ENCODE results near the gene RASGEF1C. TPM values are rescaled to one million over a fixed set of nuclear protein-coding genes. Genes with fewer than 3 reads are reported as not detected.

The RASGEF1C gene
- 4.8 TPM for total RNA-seq

DNA sequence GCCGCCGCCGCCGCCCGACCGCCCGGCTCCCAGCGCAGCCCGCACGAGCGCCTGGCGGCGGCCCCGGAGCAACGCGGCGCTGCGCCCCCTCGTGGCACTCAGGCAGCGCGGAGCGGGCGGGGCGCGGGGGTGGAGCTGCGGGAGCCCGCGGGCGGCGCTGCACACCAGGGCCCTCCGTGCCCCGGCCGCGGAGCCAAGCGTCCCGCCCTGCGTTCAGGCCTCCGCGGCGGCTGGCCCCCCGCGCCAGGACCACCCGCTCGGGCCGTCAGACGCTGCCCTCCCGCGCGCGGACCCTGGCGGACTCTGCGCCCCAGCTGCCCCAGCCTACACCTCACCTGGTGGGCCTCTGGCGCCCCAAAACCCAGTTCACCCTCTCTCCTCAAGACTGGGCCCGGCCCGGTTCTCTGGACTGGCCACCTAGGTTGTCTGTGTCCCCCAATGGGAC, at the start of gene RASGEF1C:
Gene RASGEF1C, minus strand, starts transcription at position 75 of the 445 bp plus-strand sequence. CDS start 71,159 bp downstream, outside the sequence.
- DNase-seq = peak; percentile 85

DNA sequence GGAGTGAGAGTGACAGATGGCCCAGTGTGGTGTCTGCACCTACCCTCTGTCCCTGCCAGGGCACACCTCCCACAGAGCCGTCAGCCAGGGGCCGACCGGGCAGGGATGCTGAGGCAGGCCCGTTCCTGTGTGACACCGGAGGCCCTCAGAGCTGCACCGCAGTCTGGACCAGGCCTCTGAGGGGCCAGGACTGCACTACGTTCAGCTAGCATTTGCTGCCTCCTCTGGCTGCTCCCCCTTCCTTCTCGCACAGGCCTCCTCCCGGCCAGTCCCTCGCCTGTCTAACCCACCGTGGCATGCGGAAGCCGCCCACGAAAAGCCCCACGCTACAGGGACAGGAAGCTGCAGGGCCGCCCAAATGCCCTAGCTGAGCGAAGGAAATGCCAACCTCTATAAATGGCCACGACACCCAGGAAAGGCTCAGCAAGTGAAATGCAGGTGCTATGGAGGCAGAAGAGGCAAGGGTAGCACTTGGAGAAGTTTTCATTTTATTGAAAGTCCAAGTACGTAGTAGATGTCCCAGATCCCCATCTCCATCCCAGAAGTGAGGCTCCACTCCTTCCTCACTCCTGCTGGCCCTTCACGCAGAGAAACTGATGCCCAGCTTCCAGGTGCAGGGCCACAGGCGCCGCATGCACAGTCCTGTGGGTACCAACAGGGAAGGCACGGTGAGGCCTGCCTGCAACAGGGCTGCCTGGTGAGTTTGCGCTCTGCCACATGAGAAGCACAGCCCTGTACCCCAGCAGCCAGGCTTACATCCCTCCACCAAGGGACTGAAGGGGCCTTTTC, 44.2 kb upstream of the RASGEF1C start:
- DNase-seq = no peak

DNA sequence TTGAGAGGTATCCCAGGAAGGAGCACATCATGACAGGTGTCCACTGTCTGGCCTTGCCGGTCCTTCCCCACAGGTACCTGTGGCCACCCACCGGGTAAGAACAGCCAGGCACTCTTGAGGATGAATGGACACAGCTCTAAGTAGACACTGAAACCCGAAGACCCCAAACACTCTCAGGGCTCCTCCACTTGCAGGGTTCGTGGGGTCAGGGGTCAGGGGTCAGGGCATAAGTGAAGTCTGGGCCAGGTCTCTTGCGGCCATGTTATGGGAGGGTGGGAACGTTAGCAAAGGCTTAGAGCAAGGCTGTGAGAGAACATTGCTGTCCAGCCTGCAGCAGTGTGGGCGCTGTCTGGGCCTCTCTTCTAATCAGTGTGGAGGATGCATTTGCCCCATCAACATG, 42.9 kb upstream of the RASGEF1C start:
- DNase-seq = no peak

DNA sequence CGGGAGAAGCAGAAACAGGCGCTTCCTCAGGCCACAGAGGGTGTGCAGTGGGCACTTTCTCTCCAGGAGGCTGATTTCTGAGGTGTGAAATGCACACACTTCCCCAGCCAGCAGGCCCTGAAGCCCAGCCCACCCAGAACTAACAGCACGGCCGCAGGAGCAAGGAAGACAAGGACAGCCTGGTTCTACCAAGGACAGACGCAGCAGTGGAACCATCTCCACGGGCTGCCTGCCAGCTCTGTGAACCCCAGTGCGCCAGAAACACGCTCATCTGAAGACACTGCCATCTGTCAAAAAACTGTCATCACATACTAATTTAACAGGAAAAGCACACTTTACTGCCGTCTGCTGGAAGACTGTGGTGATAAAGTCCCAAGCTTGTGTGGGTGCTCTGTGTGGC, 42.1 kb upstream of the RASGEF1C start:
- no peak for DNase-seq

DNA sequence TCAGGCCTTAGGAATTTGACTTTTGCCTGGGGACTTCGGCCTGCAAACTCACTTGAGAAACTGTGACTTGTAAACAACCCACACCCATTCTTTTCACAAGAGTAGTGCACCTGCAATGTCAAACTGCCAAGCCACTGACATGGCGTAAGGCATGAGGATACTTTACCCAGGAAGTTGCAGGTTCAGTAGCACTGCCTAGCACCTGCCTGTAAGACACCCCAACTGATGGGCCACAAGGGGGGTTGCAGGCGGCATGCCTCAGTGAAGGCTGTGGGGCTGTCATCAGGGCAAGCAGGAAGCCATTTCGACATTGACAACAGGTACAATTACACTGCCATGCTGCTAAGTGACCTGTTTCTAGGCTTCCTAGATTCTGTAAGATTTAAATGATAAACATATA, 41.3 kb upstream of the RASGEF1C start:
- DNase-seq = no peak

DNA sequence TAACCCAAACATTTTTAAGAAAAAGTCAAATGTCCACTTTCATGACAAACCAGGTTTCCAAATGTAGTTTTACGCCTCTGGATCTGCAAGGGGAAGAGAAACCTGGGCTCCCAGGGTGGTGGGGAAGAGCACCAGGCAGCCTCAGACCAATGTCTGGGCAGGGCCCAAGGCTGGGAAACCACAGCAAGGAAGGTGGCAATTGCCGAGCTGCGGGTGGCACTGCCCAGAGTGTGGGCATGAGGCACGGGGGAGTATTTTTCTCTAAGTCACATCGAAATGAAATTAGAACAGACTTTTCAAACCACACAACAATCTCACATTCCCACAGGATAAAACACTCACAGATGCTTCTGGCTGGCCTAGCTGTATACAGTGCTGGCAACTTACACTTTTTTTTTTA, 32.6 kb upstream of the RASGEF1C start:
- no peak for DNase-seq

DNA sequence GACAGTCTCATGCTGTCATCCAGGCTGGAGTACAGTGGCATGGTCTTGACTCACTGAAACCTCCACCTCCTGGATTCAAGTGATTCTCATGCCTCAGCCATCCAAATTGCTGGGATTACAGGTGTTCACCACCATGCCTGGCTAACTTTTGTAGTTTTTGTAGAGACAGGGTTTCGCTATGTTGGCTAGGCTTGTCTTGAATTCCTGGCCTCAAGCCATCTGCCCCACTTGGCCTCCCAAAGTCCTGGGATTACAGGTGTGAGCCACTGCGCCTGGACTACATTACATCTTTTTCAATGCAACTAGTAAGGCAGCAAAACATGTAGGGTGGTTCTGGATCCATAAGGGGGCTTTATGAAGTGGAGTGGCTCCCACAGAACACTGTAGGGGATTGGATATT, 29.6 kb upstream of the RASGEF1C start:
- DNase-seq = no peak

DNA sequence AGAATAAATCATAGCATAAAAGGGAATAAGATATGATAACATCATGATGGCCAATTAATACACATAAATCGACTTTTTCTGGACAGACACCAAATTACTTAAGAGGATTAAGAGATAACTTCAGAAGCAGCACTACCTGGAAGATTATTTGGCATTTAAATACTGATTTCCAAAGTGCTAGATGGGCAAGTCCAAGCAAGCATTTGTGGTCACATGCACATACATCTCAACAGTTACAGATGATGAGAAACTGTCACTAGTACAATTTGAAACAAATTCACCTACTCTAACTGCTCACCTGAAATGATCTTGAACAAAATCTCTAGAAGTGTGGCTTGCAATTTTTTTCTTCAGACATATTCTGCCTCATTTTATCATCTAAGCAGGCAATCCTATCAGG, 26.8 kb upstream of the RASGEF1C start:
- DNase-seq = no peak

DNA sequence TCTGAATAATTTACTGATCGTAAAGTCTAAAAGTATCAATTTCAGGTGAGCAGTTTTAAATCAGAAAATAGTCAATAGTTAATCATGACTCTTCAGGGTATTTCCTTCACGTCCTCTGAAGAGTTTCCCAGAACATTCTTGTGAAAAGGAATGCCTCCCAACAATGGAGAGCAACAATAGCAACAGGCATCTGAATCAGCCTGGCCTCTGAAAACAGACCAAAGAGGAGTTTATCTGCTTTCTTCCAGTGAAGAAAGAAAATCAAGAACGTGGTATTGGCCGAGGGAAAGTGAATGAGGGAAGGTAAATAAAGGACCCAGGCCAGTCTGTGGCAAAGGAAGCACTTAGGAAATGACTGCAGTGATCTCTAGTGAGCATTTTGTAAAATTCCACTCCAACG, 26.1 kb upstream of the RASGEF1C start:
- DNase-seq = no peak

DNA sequence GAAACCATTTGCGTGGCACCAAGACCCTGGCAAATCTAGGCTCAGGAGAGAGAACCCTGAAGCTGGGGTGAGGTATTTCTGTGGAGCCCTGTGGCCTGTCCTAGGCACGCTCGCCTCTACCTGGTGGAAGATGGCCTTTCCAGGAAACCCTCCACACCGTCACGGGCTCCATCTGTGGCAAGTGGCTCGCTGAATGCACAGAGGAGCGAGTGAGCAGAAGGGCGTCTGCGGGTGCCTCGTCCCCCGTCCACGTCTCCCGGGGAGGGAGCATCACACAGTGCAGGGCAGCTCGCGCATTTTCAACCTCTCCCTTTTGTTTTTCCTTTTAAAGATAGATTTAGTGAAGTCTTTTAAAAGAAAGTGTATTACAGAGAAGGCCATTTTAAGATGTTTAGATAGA, 25.3 kb upstream of the RASGEF1C start:
- no peak for DNase-seq

DNA sequence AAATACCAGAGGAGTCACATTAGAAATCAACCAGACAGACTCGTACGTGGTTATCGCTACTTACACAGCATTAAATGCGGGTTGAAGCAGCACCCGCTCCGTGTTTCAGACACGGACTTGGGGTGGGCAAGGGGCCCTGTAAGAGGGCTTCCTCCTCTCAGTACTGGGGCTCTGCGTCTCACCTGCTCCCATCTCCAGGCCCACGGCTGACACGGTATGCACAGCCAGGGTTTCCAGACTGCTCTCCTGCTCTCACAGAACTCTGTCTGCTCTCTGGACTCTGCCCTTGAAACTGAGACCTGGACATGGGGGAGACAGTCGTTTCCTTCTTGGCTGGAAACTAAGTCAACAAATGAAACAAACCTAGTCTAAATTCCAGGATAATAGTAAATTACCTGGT, 24.7 kb upstream of the RASGEF1C start:
- DNase-seq = no peak

DNA sequence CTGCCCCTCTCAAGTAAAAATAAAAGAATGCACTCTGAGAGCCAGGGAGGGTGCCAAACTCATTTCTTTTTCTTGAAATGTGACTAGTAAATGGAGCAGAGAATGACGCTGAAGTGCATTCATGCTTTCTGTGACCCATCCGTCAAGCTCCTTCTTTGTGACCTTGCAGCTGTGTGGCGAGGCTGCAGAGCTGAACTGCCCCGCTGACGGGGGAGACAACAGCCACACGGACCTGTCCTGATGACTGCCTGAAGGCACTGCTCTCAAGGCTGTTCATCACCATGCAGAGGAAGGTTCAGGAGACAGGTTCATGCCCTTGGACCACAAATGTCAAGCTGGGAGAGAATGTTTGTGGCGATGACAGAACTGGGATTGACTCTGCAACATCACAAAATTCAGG, 21.0 kb upstream of the RASGEF1C start:
- no peak for DNase-seq

DNA sequence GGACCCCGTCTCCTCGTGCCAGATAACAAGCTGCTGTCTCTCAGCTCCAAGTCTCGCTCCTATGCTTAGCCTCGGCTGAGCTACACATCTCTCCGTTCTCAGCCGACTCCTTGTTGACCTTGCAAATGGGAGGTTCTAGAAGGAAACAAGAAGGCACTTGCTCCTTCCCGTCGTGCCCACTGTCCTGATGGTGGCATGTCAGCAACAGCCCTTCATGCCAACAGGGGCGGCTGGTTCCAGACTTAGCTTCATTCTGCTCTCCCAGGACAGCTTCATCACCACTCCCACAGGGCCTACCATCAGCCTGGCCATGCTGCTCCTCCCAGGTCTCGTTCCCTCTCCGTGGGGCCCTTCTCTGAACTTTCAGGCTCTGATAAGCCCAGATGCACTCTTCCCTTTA, 13.0 kb upstream of the RASGEF1C start:
- DNase-seq = no peak

DNA sequence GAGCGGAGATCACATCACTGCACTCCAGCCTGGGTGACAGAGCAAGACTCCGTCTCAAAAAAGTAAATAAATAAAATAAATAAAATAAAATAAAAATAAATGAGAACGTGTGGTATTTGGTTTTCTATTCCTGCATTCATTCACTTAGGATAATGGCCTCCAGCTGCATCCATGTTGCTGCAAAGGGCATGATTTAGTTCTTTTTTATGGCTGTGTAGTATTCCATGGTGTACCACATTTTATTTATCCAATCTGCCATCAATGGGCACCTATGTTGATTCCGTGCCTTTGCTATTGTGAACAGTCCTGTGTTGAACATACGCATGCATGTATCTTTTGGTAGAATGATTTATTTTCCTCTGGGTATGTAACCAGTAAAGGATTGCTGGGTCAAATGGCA, 8.8 kb upstream of the RASGEF1C start:
- DNase-seq = no peak

DNA sequence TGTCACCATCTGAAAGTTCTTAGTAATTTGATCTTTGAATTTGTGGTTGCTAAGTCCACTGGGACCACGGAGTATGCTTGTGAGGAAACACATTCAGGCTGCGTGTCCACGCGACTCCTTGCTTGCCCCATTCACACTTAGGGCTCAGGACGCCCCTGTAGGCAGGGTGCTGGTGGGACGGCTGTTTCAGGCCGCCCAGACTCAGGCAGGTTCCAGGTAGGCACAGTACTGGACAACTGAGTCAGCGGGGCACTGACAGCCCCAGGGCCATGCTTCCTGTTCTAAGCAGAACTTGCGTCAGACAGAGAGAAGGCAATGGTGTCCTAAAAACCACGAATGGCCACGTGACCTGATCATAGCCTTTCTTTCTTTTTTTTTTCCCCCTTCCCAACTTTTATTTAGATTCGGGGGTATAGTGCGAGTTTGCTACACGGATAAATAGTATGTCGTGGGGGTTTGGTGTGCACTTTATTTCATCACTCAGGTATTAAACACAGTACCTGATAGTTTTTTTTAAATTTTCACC, 7.7 kb upstream of the RASGEF1C start:
- DNase-seq = no peak

DNA sequence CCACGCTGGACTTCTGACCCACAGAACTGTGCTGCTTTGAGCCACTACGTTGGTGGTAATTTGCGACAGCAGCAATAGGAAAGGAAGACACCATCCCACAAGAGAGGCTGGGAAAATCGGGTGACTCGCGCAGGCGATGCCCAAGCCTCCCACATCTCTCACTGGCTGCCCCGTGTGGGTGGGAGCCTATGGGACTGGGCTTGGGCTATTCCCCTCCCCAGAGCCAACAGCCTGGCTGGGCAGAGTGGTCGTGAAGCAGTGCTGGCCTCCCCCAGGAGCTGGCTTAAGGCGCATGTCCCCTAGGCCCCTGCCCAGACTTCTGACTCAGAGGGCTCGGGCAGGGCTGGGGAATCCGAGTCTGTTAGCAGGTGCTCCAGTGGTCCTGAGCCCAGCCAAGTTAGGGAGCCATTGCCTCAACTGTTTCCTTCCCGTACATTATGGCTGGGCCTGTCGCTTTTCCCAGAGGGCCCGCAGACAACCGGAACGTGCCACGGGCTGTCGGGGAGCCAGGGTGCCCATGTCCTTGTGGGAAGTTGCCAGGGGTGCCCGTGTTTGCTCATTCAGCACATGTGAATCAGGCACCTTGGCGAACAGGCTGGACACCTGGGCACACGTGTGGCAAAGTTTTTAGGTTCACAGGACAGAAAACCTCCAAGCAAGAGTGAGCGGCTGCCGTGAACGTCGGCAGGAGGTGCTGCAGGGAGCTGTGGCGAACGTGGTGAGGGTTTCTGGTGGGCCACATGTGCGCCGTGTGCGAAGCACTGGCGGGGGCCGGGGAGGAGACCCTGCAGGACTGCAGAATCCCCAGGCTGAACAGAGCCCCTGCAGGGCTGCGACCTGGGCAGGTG, 7.0 kb upstream of the RASGEF1C start:
- no peak for DNase-seq

DNA sequence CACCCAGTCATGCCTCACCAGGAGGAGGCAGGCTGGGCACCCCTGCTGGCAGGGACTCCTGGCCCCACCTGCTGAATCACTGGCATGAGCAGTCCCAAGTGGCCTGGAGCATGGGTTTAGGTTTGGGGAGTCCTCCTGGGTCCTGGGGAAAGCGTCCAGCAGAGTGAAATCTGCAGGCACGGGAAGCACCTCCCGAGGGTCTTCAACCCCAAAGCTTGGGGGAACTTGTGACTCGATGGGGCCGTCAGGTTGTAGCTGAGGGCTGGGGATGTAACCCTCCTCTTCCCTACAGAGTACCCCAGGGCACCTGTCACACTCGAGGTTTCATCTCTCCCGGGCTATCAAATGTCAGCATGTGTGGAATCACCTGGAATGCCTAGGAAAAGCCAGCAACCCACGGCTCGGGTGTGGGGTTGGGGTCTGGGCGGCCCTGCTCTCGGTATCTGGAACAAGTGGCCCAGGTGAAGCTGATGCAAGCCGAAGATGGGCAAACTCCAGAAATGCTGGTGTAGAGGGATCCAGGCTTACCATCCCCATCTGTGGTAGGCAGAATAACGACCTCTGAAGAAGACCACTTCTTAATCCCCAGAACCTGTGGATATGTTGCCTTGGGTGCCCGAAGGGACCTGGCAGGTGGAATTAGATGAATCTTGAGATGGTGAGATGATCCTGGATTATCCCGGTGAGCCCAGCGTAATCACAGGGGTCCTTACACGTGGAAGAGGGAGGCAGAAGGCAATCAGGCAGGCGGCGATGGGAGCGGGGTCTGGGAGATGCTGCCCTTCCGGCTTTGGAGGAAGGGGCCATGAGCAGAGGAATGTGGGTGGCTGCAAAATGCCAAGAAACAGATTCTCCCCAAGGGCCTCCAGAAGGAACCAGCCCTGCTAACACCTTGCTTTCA, 6.1 kb upstream of the RASGEF1C start:
- no peak for DNase-seq

DNA sequence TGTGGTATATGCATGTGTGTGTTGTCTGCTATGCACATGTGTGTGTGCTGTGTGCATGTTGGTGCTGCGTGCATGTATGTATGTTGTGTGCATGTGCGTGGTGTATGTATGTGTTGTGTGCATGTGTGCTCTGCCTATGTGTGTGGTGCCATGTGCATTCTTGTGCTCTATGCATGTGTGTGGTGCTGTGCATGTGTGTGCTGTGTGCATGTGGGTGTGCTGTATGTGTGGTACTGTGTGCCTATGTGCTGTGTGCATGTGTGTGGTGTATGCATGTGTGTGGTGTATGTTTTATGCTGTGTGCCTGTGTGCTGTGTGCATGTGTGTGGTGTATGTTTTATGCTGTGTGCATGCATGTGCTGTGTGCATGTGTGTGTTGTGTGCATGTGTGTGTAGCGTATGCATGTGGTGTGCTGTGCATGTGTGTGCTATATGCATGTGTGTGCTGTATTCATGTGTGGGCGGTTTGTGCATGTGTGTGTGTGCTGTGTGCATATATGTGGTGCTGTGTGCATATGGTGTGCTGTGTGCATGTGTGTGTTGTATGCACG, 4.7 kb upstream of the RASGEF1C start:
- DNase-seq = no peak

DNA sequence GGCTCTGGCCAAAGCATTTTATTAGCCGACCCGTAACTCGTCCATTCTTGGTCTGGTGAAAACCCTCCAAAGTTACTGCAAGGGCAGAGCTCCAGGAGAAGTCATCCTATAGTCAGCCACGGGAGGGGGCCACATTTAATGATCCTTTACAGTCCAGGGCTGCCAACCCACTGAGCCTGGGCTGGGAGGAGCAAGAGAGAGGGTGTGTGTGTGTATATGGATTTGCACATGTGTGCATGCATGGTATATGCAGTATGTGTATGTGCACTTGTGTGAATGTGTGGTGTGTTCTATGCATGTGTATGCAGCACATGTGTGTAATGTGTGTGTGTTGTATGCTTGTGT, 4.2 kb upstream of the RASGEF1C start:
- no peak for DNase-seq

DNA sequence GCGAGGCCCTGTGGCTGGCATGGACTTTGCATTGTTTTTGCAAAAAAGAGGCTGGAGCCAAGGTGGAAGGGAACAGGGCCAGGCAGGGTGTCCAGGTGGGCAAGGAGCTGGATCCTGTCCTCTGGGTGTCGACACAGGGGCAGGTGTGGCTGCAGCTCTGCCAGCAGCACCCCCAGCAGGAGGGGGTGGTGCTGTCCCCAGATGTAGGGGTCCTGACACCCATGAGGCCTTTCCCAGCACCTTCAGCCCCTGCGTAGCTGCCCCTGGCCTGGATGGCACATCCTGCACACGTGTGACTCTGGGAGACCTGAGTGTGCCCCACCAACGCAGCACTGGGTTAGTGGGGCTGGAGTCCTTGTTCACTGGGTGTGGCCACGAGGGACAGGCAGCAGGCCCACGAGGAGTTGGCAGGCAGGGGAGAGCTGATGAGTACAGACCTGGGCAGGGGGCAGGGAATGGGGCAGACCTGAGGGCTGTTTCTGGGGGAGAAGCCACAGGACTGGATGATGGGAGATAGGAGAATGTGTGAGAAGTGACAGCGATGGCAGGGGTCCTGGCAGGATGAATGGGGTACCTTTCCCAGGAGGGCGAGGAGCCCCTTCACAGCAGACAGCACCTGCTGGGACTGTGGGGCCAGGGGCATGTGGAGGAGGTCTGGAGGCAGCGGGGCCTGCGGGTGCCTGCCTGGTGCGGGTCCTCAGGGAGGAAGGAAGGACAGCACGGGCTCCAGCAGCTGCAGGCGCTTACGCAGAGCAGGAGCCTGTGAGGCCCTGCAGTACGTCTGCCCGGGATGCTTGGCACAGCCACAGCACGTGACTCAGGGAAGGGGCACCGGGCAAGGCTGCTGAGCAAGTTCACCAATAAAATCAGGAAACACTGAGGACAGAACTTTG, 3.6 kb upstream of the RASGEF1C start:
- DNase-seq = no peak

DNA sequence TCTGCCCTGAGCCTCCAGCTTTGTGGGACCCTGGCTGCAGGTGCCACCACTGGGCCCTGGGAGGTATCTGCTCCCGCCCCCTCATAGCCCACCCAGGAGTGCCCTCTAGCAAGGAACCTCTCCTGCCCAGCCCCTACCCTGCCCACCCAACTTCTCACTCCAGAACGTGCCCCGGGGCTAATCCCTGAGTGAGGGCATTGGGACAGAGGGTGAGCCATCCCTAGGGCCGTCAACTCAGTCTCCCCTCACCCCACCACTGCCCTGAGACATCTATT, 2.7 kb upstream of the RASGEF1C start:
- no peak for DNase-seq
